Kidney epithelial cell (primary cell): ENCODE data around the gene SELPLG. TPM values are rescaled to one million over a fixed set of nuclear protein-coding genes. Genes with fewer than 3 reads are reported as not detected.

Source experiments
- DNase-seq: peaks from one replicate; pipeline ENCODE4 v3.0.0-alpha.2; 2010; ENCODE audit warnings: low read depth
- H3K27me3 ChIP-seq: 2 replicates; pipeline ENCODE4 v1.6.0; 2011; ENCODE audit warnings: low read length; ENCODE audit not compliant: control insufficient read depth, insufficient read depth
- H3K36me3 ChIP-seq: 2 replicates; pipeline ENCODE4 v1.5.1; 2011; ENCODE audit warnings: low read length; ENCODE audit not compliant: control insufficient read depth, insufficient read depth
- H3K4me3 ChIP-seq: 2 replicates; pipeline ENCODE4 v1.5.1; 2011; ENCODE audit warnings: low read depth, mild to moderate bottlenecking, control low read depth, low read length
- CTCF ChIP-seq: IDR thresholded peaks from 2 replicates; pipeline ENCODE4 v1.5.1; 2011; ENCODE audit warnings: mild to moderate bottlenecking, moderate library complexity, low read length, control low read depth, inconsistent platforms; ENCODE audit not compliant: insufficient read depth, poor library complexity, severe bottlenecking
- total RNA-seq: library from RNA; depleted of rRNA; stranded (reverse); fragments of >200 nt; gene quantifications from 2 replicates; pipeline ENCODE4 v1.2.3, GENCODE V29; 2015

The SELPLG gene
- total RNA-seq, 1 donor from 2014 or later = 0.42 TPM

DNA sequence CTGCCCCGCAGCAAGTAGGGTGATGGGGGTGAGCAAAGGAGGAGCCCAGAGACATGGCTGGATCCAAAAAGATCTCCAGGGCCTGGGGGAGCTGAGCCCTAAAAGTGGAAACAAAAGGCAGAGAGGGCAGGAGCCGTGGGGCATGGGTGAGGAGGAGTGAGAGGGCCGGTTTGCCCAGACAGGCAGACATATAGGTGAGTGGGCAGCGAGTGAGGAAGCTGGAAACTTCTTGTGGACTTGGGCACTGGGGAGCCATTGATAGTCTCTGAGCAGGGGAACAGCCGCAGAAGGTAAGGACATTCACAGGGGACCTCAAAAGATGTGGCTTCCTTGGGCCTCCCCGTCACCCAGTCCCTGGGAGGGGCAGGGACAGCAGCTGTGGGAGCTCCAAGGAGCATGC lies 19.1 kb downstream of the SELPLG start:
- DNase-seq = no peak
- no peaks in the 10 kb centered on the region for H3K36me3 ChIP-seq
- no peak overlapping the region for H3K4me3 ChIP-seq
- no peaks in the 10 kb centered on the region for H3K27me3 ChIP-seq
- no peak for TF ChIP-seq CTCF

DNA sequence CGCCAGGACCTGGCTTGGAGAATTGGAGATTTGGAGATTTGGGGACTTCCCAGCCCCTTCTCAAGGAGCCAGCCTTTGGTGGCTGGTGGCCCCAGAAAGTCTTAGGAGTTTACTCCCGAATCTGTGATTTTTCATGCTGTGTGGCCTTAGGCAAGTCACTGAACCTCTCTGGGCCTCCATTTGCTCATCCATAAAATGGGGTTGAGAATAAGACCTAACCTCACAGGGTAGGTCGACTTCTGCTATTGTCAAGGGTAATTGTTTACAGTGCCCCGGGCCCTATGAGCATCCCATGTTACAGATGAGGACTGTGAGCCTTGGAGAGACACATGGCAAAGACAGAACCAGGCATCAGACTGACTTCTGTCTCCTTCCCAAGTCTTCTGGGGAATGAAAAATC lies 19.7 kb downstream of the SELPLG start:
- no peaks in the 10 kb centered on the region for H3K36me3 ChIP-seq
- no peak for DNase-seq
- no peak for TF ChIP-seq CTCF

GRCh38 chr12:108613548-108613947 lies 20.1 kb downstream of the SELPLG start:
- no peak for TF ChIP-seq CTCF
- Histone ChIP-seq H3K4me3 (no peak overlapping the region), H3K27me3 (no peaks in the 10 kb centered on the region), H3K36me3 (no peaks in the 10 kb centered on the region)
- DNase-seq = no peak

More for the DNA sequence above, 19.7 kb downstream of the SELPLG start:
- no peak overlapping the region for H3K4me3 ChIP-seq
- no peaks in the 10 kb centered on the region for H3K27me3 ChIP-seq

DNA sequence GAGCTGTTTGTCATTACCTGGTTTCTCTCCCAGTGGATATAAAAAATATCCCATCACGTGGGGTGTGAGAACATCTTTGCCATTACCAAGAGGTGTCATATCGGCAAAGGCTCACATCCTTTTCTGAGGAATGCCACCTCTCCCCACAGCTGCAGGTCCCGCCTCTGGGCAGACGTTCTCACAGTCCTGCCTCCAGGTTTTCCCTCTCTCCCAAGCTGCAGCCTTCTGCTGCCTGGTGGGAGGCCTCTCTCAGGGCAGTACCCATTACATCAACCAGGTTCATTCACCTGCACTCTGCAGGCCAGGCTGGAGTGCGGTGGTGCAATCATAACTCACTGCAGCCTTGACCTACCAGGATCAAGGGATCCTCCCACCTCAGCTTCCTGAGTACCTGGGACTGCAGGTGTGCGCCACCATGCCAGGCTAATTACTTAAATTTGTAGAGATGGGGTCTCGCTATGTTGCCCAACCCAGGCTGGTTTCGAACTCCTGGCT lies 20.9 kb downstream of the SELPLG start:
- Histone ChIP-seq H3K27me3 (no peaks in the 10 kb centered on the region), H3K36me3 (no peaks in the 10 kb centered on the region), H3K4me3 (no peak overlapping the region)
- no peak for DNase-seq
- TF ChIP-seq CTCF = no peak

DNA sequence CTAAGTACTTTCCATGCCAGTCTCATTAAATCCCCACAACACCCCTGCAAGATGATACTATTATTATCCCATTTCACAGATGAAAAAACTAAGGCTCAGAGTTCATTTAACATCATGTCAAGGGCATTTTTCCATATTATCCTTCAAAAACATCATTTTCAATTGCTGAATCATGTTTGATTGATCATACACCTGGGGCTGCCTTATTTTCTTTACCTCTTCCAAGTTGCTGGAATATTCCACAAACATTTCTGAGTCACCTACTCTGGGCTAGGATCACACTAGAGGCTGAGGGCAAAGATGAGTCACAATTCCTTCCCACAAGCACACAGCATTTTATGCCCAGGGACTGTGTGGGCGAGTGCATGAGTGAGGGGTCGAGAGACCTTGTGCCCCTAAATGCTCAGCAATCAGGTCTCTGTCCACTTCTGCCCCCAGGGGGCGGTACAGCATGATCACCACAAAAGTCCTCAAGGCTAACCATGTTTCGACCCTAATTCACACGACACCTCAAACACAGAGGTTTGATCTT lies 21.7 kb downstream of the SELPLG start:
- DNase-seq = peak; percentile 90
- no peak overlapping the region for H3K4me3 ChIP-seq
- peak; percentile 44 for TF ChIP-seq CTCF
- no peaks in the 10 kb centered on the region for H3K36me3 ChIP-seq
- no peaks in the 10 kb centered on the region for H3K27me3 ChIP-seq
